ENCODE results near the gene ADAD2.
"Not testable (repeated sequence)": the region's sequence is repeated elsewhere in the genome, so short reads cannot be mapped to it uniquely, and the experiment has no call there.

GRCh38 chr16:84204551-84204950 is 13.6 kb downstream of the ADAD2 start:
- TF ChIP-seq POLR2A, CTCF (IDR thresholded peaks at IDR 0.05): not testable (repeated sequence)
